ENCODE data around the gene DCTN3.
"Not testable (repeated sequence)": the region's sequence is repeated elsewhere in the genome, so short reads cannot be mapped to it uniquely, and the experiment has no call there.

DCTN3 gene

DNA sequence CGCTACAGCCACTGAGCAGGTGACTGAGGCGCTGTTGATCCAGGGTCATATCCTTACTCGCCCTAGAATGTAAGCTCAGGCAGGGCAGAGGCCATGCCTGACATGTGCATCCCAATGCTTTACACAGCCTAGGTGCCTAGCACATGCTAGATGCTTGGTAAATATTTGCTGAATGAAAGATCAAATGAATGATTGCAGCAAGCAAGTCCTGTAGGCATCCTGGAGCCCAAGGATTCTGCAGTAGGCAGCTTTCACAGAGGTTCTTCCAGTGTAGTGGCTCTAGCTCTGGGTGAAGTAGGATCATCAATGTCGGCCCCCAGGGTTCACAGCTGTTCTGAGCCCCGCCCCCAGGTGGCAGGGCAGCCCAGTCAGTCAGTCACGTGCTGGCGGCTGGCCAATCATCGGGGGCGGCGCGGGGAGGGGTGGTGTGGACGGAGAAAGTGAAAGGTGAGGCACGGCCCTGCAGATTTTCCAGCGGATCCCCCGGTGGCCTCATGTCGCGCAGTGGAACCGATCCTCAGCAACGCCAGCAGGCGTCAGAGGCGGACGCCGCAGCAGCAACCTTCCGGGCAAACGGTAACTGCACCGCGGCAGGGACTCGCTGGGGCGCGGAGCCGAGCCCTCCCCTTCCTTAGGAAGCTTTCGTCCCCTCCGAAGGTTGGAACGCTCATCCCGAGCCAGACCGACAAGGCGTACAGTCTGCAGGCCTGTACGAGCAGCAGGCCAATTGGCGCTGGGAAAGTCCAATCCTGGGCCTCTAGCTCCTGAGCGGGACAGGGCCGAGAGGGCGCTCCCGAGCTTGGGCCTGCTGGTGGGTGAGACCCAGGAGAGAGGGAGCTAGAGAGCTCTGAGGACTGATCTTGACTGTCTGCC, 26.2 kb upstream of the DCTN3 start, which contains the start of gene GALT:
Gene GALT, plus strand, starts transcription at position 465 of the 873 bp plus-strand sequence. Its CDS starts 30 bp downstream, at position 495.
- peak; percentile 94 for DNase-seq

DNA sequence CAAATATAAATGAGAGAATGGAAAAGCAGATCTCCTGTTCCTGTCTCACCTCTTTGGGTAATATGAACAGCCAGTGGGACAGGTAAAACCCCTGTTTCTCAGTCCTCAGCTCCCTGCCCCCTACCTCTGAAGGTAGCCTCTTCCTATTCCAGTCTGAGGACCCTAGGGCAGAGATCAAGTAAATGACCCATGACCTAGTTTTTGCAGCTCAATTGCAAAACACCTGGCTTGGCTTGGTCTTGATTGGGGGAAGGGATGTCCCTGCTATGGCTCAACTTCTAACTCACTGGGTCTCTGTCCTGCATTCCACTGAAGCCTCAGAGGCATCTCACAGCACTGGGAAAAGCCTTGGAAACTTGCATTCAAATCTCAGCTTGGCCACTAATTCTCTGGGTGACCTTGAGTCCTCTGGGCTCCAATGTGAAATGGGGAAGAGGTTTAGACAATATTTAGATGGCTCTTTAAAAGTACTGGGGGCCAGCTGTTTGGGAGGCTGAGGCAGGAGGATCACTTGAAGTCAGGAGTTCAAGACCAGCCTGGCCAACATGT, 24.5 kb upstream of the DCTN3 start:
- DNase-seq: no peak

DNA sequence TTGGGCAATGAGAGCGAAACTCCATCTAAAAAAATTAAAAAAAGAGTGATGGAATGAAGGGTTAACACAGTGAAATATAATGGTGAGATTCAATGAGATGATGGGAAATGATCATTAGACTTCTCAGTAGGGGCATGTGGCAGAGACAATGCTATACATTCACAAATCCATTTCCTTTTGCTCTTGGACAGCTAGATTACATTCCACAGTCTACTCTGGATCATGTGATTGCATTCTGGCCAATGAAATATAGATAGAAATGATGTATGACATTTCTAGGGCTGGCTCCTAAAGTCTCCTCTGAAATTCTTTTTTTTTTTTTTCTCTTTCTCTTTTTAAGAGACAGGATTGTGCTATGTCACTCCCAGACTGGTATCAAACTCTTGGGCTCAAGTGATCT, 22.4 kb upstream of the DCTN3 start:
- DNase-seq: no peak

DNA sequence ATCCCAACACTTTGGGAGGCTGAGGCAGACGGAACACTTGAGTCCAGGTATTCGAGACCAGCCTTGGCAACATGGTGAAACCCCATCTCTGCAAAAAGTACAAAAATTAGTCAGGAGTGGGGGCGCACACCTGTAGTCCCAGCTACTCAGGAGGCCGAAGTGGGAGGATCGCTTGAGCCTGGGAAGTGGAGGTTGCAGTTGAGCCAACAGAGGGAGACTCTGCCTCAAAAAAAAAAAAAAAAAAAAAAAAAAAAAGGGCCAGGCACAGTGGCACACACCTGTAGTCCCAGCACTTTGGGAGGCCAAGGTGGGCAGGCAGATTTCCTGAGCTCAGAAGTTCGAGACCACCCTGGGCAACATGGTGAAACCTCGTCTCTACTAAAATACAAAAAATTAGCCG, 19.0 kb upstream of the DCTN3 start:
- not testable (repeated sequence) for DNase-seq

DNA sequence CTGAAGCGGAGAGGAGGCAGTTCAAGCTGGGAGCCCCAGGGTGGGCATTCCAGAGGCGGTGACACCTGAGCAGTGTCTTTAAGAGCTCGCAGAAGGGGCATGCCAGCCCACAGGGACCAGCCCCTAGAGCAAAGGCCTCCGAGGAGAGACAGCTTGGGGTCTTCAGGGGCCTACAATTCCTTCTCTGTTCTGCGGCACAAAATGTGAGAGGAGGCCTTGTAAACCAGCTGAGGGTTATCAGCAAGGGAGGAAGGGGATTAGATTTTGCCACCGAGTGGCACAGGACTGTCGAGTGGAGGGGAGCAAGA, 17.8 kb upstream of the DCTN3 start:
- no peak for DNase-seq

DNA sequence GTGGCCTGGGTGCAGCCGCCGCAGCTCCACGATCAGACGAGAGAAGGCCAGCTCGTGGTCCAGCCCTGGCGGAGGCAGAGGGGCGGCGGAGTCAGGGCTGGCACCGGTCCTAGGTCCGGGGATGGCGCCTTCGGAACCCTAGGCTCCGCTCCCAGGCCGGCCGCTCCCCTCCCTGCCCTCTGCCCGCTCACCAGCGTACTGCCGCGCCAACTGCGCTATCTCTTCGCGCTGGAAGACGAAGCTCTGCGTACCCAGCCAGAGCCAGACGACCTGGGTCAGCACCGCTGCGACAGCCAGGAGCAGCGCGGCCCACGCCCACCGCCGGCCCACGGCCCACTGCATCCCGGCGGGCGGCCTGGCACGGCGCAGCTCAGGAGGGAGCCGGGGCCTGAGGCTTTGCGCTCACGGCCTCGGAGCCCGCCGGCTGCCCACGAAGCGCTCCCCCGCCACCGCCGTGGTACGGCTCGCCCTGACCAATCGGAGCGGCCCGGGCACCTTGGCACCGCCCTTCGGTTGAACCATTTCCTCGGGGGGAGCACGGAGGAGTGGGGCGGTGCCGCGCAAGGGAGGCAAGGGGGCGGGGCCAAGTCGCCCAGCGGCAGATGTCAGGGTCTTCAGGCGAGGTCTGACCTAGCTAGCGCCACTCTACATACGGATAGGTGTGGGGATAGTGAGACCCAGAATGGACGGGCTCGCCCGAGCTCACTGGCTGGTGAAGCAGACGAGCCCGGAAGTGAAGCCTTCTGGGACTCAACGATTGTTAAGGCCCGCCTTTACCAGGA, 17.3 kb upstream of the DCTN3 start, which contains the start of gene SIGMAR1:
Gene SIGMAR1, minus strand, starts transcription at position 432 of the 782 bp plus-strand sequence. Its CDS starts 90 bp downstream, at position 342.
- peak; percentile 90 for DNase-seq

DNA sequence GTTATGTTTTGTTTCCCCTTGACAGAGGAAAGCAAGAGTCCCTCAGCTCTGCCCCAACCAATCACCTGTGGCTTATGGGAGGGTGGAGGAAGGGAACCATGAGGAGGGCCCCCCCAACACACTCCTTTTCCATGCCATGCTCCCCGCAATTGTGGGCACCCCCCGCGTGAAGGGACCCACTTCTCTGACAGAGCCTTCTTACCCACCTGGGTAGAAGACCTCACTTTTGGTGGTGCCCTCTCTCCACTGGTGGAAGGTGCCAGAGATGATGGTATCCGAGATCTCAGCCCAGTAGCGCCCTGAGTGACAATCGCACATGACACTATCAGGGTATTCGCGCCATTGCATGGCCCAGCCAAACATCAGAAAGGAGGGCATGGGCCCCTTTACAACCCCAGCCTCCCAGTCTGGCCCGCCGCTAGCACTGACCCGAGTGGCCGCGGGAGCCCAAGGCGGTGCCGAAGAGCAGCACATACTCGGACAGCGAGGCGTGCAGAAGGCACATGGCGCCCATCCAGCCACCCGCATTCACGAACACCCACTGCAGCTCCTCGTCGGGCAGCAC, 16.6 kb upstream of the DCTN3 start:
- DNase-seq: no peak

DNA sequence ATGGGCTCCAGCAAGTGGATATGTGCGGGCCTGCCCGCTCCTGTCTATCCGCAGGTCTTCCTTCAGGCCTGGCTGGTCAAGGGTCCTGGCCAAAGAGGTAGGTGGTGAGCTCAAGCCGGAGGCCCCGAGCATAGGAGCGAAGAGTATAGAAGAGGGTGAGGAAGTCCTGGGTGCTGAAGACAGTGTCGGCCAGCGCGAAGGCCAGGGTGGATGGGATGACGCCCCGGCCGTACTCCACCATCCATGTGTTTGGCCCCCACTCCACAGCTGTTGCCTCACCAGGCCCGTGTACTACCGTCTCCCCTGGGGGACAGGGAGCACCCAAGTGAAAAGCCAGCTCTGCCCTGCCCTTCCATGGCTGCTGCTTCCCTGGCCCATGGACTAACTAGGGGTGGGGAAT, 15.3 kb upstream of the DCTN3 start:
- no peak for DNase-seq

DNA sequence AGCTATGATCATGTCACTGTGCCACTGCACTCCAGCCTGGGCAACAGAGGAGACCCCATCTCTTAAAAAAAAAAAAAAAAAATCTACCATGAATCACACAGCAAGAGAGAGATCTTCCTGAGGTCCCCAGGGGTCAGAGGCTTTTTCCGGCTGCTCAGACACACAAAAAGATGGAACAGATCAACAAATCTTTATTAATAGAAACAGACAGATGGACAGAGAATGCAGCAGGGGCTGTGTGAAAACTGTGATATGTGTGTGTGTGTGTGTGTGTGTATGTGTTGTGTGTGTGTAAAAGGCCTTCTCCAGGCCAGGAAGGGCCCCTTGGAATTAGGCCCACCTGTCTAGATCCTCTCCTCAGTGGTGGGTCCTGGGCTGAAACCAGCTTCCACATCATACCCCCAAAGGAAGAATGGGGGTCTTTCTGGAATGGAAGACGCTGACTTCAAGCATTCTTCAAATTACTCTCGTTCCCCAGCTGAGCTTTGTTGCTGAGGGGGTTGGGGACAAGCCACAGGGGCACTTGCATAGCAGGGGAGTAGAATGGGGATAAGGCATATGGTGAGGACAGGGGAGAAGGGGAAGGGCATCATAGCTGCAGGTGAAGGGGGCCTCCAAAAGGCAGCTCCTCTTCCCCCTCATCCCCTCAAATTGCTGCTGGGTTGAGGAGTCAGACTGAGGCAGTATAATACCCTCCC, 14.4 kb upstream of the DCTN3 start:
- no peak for DNase-seq

DNA sequence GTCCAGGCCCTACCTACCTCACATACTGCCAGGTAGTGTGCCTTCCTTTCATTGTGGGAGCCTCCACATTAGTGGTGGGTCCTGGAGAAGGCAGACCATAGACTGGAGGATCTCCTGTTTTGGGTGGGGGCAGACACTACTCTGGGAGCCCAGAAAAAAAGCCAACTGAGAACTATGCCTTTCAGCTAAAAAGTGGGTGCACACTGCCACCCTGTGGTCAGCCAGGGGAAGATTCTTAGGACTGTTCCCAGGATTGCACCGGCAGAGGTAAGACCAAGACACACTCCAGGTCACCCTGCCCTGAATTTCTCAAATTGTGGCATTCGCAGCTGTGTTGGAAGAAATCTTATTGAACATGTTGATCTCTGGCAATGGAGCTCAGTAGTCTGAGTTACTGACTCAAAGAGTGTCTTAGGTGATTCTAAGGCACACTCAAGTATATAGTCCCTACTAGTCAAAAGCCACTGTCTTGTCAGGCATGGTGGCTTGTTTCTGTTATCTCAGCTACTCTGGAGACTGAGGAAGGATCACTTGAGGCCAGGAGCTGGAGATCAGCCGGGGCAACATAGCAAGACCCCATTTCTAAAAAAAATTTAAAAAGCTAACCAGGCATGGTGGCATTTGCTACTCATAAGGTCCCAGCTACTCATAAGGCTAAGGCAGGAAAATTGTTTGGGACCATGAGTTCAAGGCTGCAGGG, 13.7 kb upstream of the DCTN3 start:
- peak; percentile 84 for DNase-seq

DNA sequence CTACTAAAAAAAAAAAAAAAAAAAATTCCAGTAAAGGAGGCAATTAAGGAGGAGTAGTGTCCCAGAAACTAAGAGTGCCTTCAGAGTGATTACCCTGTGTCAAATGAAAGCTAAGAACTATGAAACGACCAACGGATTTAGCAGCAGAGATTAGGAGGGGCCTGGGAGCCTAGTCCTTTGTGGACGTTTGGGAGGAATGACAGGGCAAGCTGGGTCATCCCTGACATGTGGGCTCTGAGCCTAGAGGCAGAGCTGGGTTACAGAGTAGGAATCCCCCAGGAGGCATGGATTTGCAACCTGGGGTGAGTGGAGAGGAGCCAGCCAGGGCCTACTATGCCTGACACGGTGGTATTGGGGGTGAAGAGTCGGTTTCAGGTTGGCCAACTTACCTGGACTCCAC, 12.9 kb upstream of the DCTN3 start:
- no peak for DNase-seq

DNA sequence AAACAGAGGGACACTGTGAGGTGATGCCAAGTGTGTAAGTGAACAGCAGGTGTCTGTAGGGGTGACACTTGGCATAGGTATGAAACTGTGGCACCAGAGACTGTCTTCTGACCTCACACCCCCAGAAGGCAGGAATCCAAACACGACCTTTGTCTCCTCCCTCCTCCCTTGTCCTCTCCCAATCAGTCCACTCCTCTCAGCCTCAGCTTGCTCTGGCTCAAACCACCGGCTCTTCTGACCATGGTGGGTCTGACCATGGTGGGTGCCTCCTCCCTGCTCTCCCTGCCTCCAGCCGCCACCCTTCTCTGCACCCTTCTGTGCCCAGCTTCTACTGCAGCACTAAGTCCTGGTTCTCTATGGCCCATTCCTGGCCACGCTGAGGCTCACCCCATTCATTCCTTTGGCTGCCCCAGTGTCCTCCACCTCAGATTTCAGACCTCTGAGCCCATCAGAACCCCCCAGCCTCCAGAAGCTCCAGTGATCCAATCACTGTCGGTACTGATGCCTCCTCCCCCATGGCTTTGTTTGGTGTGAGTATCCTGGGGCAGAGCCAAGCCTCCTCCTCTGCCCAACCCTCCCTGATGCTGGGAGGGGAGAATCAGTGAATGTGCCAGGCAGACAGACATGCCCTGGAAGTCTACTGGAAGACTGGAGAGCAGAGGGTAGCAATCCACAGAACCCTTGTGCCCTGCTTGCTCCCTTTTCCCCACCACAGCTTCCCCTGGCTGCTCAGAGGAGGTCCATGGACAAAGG, 10.3 kb upstream of the DCTN3 start:
- no peak for DNase-seq

DNA sequence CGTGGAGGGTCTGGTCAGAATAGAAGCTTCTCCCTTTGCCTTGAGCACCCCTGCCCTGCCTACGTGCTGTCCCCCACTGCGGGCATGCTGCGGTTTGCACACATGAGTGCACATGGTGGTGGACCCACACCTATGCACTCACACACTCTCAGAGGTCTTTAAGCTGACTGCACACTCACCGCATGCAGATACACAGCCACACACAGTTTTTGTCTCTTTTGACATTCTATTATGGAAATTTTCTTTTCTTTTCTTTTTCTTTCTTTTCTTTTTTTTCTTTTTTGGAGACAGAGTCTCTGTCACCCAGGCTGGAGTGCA, 9.2 kb upstream of the DCTN3 start:
- DNase-seq: no peak

DNA sequence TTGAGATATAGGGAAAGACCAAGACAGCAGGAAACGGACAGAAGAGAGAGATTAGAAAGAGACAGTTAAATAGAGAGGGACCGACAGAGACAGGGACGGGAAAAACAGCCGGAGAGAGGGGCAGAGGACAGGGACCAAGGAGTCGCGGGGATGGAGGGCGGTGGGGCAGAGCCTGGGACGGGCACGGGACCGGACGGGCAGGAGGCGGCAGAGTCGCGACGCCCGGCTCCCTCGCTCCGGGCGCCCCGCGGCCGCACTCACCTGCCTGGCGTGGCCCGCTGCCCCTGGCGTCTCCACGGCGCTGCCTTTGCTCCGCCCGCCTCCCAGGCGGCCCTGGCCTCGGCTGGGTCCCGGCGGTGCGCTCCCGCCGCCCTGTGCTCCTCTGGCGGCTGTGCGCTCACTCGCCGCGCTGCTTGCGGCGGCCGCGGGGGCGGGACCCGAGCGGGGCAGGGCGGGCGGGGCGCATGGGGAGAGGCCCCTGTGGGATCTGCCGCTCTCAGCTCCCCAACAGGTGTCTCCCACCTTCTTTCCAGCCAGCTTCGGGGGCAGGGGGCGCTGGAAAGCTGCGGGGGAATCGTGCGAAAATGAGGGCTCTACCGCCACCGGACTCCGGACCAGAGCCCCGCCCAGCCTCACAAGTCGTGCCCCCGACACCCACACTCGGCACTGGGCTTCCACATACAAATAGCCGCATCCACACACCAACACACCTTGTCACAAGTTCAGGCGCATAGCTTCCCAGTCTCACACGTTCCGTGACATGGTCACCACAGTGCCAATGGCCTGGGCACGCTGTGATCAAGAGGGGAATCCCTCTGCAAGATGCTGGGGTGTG, 8.6 kb upstream of the DCTN3 start, which contains the start of gene ARID3C:
Gene ARID3C, minus strand, starts transcription at position 411 of the 835 bp plus-strand sequence. CDS start 1,052 bp downstream, outside the sequence.
- peak; percentile 71 for DNase-seq

DNA sequence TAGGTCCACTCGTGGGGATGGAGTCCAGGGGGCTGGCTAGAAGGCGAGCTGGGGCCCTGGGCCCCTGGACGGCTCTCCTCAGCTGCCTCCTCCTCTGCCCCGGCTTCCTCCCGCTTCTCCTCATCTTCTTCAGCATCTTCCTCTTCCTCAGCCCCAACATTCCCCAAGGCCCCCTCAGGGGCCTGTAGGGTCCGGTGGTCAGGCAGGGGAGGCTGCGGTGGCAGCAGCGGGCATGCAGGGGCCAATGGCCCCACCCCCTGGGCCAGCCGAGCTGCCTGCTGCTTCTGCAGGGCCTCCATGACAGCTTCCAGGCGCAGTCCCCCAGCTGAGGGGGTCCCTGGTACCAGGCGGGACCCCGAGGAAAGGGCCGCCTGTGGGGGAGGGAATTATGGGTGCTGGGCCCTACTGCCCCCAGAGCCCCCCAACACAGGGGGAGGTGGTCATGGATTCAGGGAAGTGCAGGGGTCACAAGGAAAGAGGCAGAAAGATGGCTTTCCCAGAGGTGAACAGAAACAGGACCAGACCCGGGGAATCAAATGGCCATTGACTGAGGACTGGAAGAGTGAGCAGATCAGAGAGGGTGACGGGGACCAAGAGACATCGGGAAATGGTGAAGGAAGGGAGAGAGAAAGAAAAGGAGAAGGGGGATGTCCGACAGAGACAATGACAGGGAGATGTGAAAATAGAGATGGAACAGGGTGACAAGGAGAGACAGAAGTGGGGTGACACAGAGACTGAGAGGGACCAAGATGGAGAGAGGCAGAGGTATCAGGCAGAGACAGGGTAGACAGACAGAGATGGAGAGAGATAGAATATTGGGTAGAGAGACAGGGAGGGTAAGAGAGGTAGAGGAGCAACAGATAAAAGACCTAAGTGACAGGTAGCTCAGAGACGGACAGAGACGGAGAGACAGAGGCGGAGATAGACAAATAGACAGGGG, 7.7 kb upstream of the DCTN3 start:
- DNase-seq: no peak

DNA sequence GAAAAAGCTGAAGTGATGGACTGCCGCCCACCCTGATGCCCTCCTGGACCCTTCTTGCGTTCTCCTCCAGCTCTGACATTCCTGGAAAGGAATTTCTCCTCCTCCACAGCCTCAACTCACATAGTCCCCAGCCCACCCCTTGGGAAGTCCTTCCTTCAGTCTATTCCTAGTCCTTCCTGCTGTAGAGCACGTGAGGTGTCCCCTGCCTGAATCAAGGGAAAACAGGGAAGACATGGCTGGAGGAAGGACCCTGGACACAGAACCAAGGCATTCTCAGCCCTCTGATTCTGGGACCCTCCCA, 4.8 kb upstream of the DCTN3 start:
- no peak for DNase-seq

DNA sequence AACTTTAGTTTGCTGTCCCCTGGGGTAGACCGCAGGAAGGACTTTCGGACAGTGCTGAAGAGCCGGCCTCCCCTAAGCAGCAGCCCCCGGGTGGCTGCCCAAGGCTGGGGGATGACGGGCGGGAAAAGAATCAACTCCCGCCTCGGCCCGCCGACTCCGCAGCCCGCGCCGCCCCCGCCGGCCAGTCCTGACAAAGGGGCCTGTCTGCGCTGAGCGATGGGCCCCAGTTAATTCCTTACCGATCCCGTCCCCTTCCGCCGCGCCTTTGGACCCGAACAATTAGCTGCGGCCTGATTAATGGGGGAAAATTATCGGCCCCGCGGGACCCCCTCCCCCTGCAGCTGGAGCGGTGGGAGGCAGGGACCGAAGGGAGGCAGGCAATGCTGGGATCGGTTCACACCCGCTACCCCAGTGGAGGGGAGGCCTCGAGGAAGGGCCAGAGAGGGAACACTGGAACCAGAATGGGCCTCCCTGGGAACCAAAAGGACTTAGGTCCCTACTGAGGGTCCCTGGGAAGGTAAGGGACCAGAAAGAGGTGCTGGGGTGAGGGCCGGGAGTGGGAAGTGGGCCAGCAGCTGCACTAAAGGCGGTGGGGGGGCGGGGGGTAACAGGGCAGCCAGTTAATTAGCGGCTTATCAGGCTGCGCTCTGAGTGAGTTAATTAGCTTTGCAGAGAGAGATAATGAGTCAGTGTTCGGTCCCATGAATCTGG, 4.3 kb upstream of the DCTN3 start:
- no peak for DNase-seq

DNA sequence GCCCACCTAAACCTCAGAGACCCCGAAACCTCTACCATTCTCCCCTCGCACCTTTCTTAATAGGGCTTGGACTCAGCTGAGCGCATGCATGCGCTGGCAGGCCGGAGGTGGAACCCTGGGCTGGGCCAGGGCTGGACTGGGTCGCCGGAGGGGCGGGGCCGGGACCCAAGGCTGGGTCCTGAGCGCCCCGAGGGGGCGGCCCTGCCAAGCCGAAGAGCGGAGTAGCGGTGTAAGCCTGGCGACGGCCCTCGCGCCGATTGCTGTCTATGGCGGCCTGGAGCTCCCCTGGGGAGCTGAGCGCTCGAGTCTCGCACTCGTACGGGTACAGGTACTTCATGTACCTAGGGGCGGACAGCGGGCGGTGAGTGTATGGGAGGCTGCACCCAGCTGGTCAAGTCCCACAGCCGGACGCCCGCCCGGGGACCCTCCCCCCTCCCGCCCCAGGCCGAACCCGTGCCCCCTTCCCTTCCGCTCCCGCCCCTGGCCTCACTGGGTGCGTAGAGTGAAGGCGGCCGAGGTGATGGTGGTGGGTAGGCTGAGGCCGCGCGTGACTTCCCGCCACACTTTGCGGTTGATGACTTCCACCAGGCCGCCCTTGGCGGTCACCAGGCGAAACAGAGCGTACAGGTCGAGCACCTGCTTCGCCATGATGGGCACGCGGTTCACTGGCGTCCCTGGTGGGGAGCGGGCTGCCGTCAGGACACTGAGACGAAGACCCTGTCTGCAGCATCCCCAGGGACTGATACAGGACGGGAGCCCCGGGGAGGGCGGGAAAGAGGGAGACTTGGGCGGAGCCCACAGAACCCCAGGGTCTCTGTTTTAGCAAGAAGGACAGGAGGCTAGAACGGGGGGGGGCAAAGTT, 3.3 kb upstream of the DCTN3 start:
- DNase-seq: no peak
